ENCODE data around the gene RFX4. TPM values are rescaled to one million over a fixed set of nuclear protein-coding genes. Genes with fewer than 3 reads are reported as not detected.
A peak's percentile ranks its signal among the peaks of the same experiment; 100 is the strongest.

Gene RFX4
- total and polyA plus RNA-seq, 2 donors (not counting 3 experiments of a cell fraction or from before 2014, with no cell fraction given): not detected

DNA sequence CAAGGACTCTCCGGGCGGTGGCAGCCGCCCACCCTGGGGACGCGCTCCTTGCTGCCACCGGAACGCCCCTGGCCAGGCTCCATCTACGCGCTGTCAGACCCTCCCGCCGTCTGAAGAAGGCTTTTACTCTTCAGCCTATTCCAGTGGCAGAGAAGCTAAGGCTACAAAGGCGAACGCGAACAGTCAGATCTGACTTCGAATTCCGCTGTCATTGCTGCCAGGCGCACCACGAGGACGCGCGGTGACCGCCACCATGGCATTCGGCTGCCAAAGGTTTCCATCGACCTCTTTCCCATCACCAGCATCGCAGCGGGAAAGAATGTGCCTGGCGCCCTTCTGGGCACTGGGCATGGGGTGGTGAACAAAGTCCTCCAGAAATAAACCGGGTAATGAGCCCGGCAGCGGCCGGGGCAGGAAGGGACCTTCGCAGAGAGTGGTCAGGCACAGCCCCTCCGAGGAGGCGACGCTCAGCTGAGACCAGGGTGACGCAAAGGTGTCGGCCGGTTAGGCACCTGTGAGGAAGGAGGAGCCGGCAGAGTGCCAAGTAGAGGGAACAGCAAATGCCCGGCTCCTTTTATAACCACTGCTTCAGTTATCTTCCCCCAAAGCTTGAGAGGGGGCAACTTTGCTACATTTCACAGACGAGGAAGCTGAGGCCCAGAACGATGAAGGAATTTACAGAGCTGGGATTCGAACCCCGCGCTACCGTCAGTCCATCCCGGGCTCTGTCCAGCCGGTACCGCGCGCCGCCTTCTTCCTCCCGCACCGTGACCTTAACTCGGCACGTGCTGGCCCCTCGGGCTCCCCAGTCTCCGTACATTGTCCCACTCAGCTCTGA, 1.9 kb upstream of the RFX4 start:
- no peak for TF ChIP-seq MYC (IDR thresholded peaks at IDR 0.05; ENCODE audit: low read depth, low read length)
- peak; percentile 97 for TF ChIP-seq EZH2 (IDR thresholded peaks at IDR 0.05; ENCODE audit: borderline replicate concordance, low read depth, low read length, severe bottlenecking)
- no peaks in the 10 kb centered on the region for H3K79me2 ChIP-seq (ENCODE audit: control insufficient read depth, insufficient read depth, low read length)
- no peak for DNase-seq (ENCODE audit: low read depth, low spot score)
- H3K9ac ChIP-seq (replicated peaks; ENCODE audit: extremely low read depth, insufficient read depth, low read length): no peak overlapping the region
- H3K27ac ChIP-seq (ENCODE audit: insufficient read depth, low read depth, low read length): no peak overlapping the region
- H3K36me3 ChIP-seq (ENCODE audit: control insufficient read depth in 2 of 2, extremely low read depth in 1 of 2, insufficient read depth in 2 of 2, low read length in 2 of 2): no peaks in the 10 kb centered on the region
- ChIA-PET CTCF (no interaction called here), POLR2A (no interaction called here)
- peaks cover 62 to 67% of the 10 kb centered on the region in 2 experiments for H3K27me3 ChIP-seq (ENCODE audit: control insufficient read depth in 2 of 2, insufficient read depth in 2 of 2, low read length in 2 of 2)
- dilution Hi-C loops (cut with MboI; ENCODE audit: extremely low pct_ligation_motif_present, low sequenced_read_pairs) (no loop called here), intact Hi-C loops (cut with micrococcal nuclease) (loop anchor here (10.0 kb wide), 1 partner anchor 334 kb away; no protein-coding TSS in a partner anchor)
- H2AFZ ChIP-seq (ENCODE audit: low read depth, low read length): no peak overlapping the region
- no TSS peak for BruUV-seq (replicated peaks)
- H3K9me3 ChIP-seq (replicated peaks; ENCODE audit: control insufficient read depth, insufficient read depth, low read length): no peaks in the 10 kb centered on the region
- H3K9me1 ChIP-seq (replicated peaks; ENCODE audit: control insufficient read depth, extremely low read depth, insufficient read depth, low read length): no peaks in the 10 kb centered on the region
- H4K20me1 ChIP-seq (replicated peaks; ENCODE audit: control insufficient read depth, extremely low read depth, insufficient read depth, low read length): no peaks in the 10 kb centered on the region
- no peaks in the 10 kb centered on the region for H3K4me1 ChIP-seq (ENCODE audit: control insufficient read depth, extremely low read depth, insufficient read depth, low read length)
- H3K4me3 ChIP-seq (replicated peaks in 1 of 3; ENCODE audit: insufficient read depth in 1 of 3, low read depth in 1 of 3, low read length in 3 of 3): no peak overlapping the region
- FAIRE-seq: no peak
- no peak overlapping the region for H3K4me2 ChIP-seq (ENCODE audit: insufficient read depth, low read length)

DNA sequence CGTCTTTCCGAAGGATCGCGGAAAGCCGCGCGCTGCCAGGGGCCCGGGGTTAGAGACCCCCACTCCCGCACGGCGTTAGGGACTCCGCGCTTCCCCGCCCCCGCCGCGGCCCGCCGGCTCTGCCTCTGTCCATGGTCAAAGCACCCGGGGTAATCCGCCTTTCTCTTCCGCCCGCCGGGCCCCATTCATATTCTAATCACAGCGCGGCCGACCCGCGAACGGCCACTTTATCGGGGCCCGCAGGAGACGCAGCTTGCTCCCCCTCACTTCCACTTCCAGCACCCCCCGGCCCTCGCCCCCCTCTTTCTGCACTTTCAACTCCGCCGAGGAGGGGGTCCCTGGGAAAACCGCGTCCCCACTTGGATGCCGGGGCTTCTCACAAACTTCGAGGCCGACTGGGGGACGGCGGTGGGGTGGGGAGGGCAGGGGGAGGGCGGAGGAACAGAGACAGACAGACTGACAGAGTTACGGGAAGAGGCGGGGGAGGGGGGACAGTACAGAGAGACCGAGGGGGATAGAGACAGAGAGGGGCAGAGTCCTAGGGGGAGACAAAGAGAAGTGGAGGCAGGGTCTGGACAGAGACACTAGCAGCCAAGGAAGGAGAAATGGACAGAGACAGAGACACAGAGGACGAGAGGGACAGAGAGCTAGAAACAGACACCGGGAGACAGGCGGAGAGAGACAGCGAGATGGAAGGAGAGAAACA, 1.1 kb upstream of the RFX4 start:
- Histone ChIP-seq H3K9ac (replicated peaks; ENCODE audit: extremely low read depth, insufficient read depth, low read length) (no peak overlapping the region), H3K27me3 (ENCODE audit: control insufficient read depth in 2 of 2, insufficient read depth in 2 of 2, low read length in 2 of 2) (peaks cover 68 to 73% of the 10 kb centered on the region in 2 experiments), H3K79me2 (ENCODE audit: control insufficient read depth, insufficient read depth, low read length) (no peaks in the 10 kb centered on the region), H3K4me1 (ENCODE audit: control insufficient read depth, extremely low read depth, insufficient read depth, low read length) (no peaks in the 10 kb centered on the region), H2AFZ (ENCODE audit: low read depth, low read length) (no peak overlapping the region), H3K4me2 (ENCODE audit: insufficient read depth, low read length) (no peak overlapping the region), H3K4me3 (replicated peaks in 1 of 3; ENCODE audit: insufficient read depth in 1 of 3, low read depth in 1 of 3, low read length in 3 of 3) (no peak overlapping the region), H3K9me1 (replicated peaks; ENCODE audit: control insufficient read depth, extremely low read depth, insufficient read depth, low read length) (no peaks in the 10 kb centered on the region), H3K36me3 (ENCODE audit: control insufficient read depth in 2 of 2, extremely low read depth in 1 of 2, insufficient read depth in 2 of 2, low read length in 2 of 2) (no peaks in the 10 kb centered on the region), H4K20me1 (replicated peaks; ENCODE audit: control insufficient read depth, extremely low read depth, insufficient read depth, low read length) (no peaks in the 10 kb centered on the region), H3K27ac (ENCODE audit: insufficient read depth, low read depth, low read length) (no peak overlapping the region), H3K9me3 (replicated peaks; ENCODE audit: control insufficient read depth, insufficient read depth, low read length) (no peaks in the 10 kb centered on the region)
- dilution Hi-C loops (cut with MboI; ENCODE audit: extremely low pct_ligation_motif_present, low sequenced_read_pairs) (no loop called here), intact Hi-C loops (cut with micrococcal nuclease) (loop anchor here (10.0 kb wide), 1 partner anchor 333 kb away; no protein-coding TSS in a partner anchor)
- FAIRE-seq (no peak), DNase-seq (ENCODE audit: low read depth, low spot score) (no peak)
- peak; percentile 62 for TF ChIP-seq EZH2 (IDR thresholded peaks at IDR 0.05; ENCODE audit: borderline replicate concordance, low read depth, low read length, severe bottlenecking)
- TF ChIP-seq, protein P1, sequence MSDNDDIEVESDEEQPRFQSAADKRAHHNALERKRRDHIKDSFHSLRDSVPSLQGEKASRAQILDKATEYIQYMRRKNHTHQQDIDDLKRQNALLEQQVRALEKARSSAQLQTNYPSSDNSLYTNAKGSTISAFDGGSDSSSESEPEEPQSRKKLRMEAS (IDR thresholded peaks at IDR 0.05; ENCODE audit: insufficient read depth, insufficient read length): no peak
- no TSS peak for BruUV-seq (replicated peaks)
- ChIA-PET CTCF (no interaction called here), POLR2A (no interaction called here)

Data from endothelial cell of umbilical vein (primary cell).